OCI-M1 (cell line): Measurements from ENCODE around the gene UROD.
A peak's percentile ranks its signal among the peaks of the same experiment; 100 is the strongest.
"Not testable (repeated sequence)": the region's sequence is repeated elsewhere in the genome, so short reads cannot be mapped to it uniquely, and the experiment has no call there.

Source experiments
- DNase-seq: peaks from one replicate; lab custom pipeline; 2025; lab: John Stamatoyannopoulos, UW

Gene UROD

GRCh38 chr1:45038661-45039364, 26.8 kb downstream of the UROD start:
- peak; percentile 95 for DNase-seq

- DNase-seq, result no peak
These were observed 28.2 kb downstream of the UROD start for GRCh38 chr1:45040297-45040696.

- no peak for DNase-seq
These were observed 31.0 kb downstream of the UROD start for GRCh38 chr1:45043094-45043493.

- DNase-seq, result no peak
These were observed 32.9 kb downstream of the UROD start for GRCh38 chr1:45044916-45045315.

GRCh38 chr1:45047032-45047431, 35.0 kb downstream of the UROD start:
- no peak for DNase-seq

- peak; percentile 45 for DNase-seq
These were observed 39.1 kb downstream of the UROD start for GRCh38 chr1:45051005-45051772.

GRCh38 chr1:45057542-45057941, 45.5 kb downstream of the UROD start:
- DNase-seq, result no peak

GRCh38 chr1:45059829-45060228, 47.8 kb downstream of the UROD start:
- DNase-seq, result no peak

- DNase-seq, result not testable (repeated sequence)
These were observed 50.4 kb downstream of the UROD start for GRCh38 chr1:45062463-45062862.

- DNase-seq, result no peak
These were observed 53.0 kb downstream of the UROD start for GRCh38 chr1:45065083-45065482.
